ENCODE data around the gene ZNF333. TPM values are rescaled to one million over a fixed set of nuclear protein-coding genes. Genes with fewer than 3 reads are reported as not detected.

Gene ZNF333
- total and polyA plus RNA-seq, 2 of the 4 experiments (the other 2 are of a cell fraction): 9.8 to 15.1 TPM

DNA sequence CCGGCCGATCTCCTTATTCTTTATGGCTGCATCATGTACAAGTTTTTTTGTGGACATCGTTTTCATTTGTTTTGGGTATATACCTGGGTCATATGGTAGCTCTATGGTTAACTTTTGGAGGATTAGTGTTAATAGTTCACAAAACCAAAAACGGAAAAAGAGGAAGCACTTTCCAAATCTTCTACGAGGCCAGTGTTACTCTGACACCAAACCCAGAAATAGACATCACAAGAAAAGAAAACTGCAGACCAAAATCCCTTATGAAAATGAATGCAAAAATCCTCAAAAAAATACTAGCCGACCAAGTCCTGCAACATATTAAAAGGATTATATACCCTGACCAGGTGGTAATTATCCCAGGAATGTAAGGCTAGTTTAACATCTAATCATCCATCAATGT is 58.8 kb downstream of the ZNF333 start:
- H3K23ac ChIP-seq (ENCODE audit: low read depth, low read length): no peak overlapping the region
- BruUV-seq (replicated peaks): no TSS peak
- no peak overlapping the region for H3K4ac ChIP-seq (ENCODE audit: low read depth, low read length)
- no peak overlapping the region for H3K4me2 ChIP-seq (ENCODE audit: low read depth, low read length)
- TF ChIP-seq MAZ (IDR thresholded peaks at IDR 0.05; ENCODE audit: borderline replicate concordance, low read depth, low read length): no peak
- no peak for TF ChIP-seq CHD1 (IDR thresholded peaks at IDR 0.05; ENCODE audit: low read depth, low read length)
- TF ChIP-seq POLR2A (IDR thresholded peaks at IDR 0.05; ENCODE audit: low read depth, low read length): no peak
- TF ChIP-seq BHLHE40 (IDR thresholded peaks at IDR 0.05; ENCODE audit: low read depth, low read length): no peak
- no peak for TF ChIP-seq MAFK (IDR thresholded peaks at IDR 0.05; ENCODE audit: low read depth, low read length)
- TF ChIP-seq, protein P1, sequence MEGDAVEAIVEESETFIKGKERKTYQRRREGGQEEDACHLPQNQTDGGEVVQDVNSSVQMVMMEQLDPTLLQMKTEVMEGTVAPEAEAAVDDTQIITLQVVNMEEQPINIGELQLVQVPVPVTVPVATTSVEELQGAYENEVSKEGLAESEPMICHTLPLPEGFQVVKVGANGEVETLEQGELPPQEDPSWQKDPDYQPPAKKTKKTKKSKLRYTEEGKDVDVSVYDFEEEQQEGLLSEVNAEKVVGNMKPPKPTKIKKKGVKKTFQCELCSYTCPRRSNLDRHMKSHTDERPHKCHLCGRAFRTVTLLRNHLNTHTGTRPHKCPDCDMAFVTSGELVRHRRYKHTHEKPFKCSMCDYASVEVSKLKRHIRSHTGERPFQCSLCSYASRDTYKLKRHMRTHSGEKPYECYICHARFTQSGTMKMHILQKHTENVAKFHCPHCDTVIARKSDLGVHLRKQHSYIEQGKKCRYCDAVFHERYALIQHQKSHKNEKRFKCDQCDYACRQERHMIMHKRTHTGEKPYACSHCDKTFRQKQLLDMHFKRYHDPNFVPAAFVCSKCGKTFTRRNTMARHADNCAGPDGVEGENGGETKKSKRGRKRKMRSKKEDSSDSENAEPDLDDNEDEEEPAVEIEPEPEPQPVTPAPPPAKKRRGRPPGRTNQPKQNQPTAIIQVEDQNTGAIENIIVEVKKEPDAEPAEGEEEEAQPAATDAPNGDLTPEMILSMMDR (conservative IDR thresholded peaks at IDR 0.05; ENCODE audit: low read depth, low read length): no peak
- TF ChIP-seq RCOR1 (IDR thresholded peaks at IDR 0.05; ENCODE audit: insufficient replicate concordance, low read length): no peak
- TF ChIP-seq MXI1 (IDR thresholded peaks at IDR 0.05; ENCODE audit: borderline replicate concordance, low read depth, low read length): no peak
- no peak for TF ChIP-seq FOS (IDR thresholded peaks at IDR 0.05; ENCODE audit: low read depth, low read length)
- TF ChIP-seq, protein P2, sequence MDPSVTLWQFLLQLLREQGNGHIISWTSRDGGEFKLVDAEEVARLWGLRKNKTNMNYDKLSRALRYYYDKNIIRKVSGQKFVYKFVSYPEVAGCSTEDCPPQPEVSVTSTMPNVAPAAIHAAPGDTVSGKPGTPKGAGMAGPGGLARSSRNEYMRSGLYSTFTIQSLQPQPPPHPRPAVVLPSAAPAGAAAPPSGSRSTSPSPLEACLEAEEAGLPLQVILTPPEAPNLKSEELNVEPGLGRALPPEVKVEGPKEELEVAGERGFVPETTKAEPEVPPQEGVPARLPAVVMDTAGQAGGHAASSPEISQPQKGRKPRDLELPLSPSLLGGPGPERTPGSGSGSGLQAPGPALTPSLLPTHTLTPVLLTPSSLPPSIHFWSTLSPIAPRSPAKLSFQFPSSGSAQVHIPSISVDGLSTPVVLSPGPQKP (IDR thresholded peaks at IDR 0.05; ENCODE audit: borderline replicate concordance, low read depth, low read length): no peak
- TF ChIP-seq, protein P3, sequence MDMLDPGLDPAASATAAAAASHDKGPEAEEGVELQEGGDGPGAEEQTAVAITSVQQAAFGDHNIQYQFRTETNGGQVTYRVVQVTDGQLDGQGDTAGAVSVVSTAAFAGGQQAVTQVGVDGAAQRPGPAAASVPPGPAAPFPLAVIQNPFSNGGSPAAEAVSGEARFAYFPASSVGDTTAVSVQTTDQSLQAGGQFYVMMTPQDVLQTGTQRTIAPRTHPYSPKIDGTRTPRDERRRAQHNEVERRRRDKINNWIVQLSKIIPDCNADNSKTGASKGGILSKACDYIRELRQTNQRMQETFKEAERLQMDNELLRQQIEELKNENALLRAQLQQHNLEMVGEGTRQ (IDR thresholded peaks at IDR 0.05; ENCODE audit: low read depth, low read length): no peak
- TF ChIP-seq RFX5 (IDR thresholded peaks at IDR 0.05; ENCODE audit: low read depth, low read length): no peak
- TF ChIP-seq NFE2L2 (IDR thresholded peaks at IDR 0.05; ENCODE audit: low read depth, low read length): no peak
- no peak for TF ChIP-seq RAD21 (IDR thresholded peaks at IDR 0.05; ENCODE audit: low read length)
- no peak overlapping the region for H4K91ac ChIP-seq (ENCODE audit: insufficient read depth, low read depth, low read length)
- no peak overlapping the region for H3K9ac ChIP-seq (ENCODE audit: low read depth, low read length)
- H3K27me3 ChIP-seq (ENCODE audit: control insufficient read depth, insufficient read depth, low read length): no peaks in the 10 kb centered on the region
- H3K4me3 ChIP-seq (ENCODE audit: insufficient read depth, low read depth, low read length): no peak overlapping the region
- H2AK5ac ChIP-seq (ENCODE audit: low read depth, low read length): no peak overlapping the region
- H3K4me1 ChIP-seq (ENCODE audit: control insufficient read depth, insufficient read depth, low read length): no peaks in the 10 kb centered on the region
- POLR2A ChIA-PET (ENCODE audit: unreplicated experiment): no interaction called here
- H2BK15ac ChIP-seq (ENCODE audit: low read depth, low read length): no peak overlapping the region
- H2AFZ ChIP-seq (replicated peaks; ENCODE audit: low read length, poor library complexity): no peak overlapping the region
- in situ Hi-C loops (cut with MboI; ENCODE audit: low sequenced_read_pairs) (no loop called here), dilution Hi-C loops (cut with HindIII; ENCODE audit: low sequenced_read_pairs, unreplicated experiment) (no loop called here), intact Hi-C loops (cut with micrococcal nuclease) (no loop called here)
- H4K20me1 ChIP-seq (ENCODE audit: insufficient read depth, low read length): no peaks in the 10 kb centered on the region
- ATAC-seq (ENCODE audit: low read depth) (no peak), DNase-seq (no peak)
- no peak overlapping the region for H4K5ac ChIP-seq (ENCODE audit: low read depth, low read length)
- peaks cover 10% of the 10 kb centered on the region; the same call in 1 of the 2 replicates for H3K9me3 ChIP-seq (ENCODE audit: control insufficient read depth, insufficient read depth, low read length)
- CTCF ChIA-PET: interaction anchor here (0.6 kb wide), 1 partner anchor 793 kb away, joined by 5 read pairs; no protein-coding TSS in a partner anchor
- no peak overlapping the region for H2BK120ac ChIP-seq (ENCODE audit: low read depth, low read length)
- no peaks in the 10 kb centered on the region for H3K79me1 ChIP-seq (ENCODE audit: low read depth in 1 of 2, low read length in 2 of 2)
- H3K27ac ChIP-seq (ENCODE audit: insufficient read depth, low read length): no peak overlapping the region
- no peak overlapping the region for H3K18ac ChIP-seq (ENCODE audit: low read depth, low read length)
- H3K9me1 ChIP-seq (ENCODE audit: insufficient read depth, low read length): no peaks in the 10 kb centered on the region
- WGBS, 2 experiments (ENCODE audit: extremely low coverage in 2 of 2, insufficient read length in 1 of 2): no CpG with 5 or more reads among the region's 6 CpGs
- no peak overlapping the region for H2AK9ac ChIP-seq (replicated peaks; ENCODE audit: low read depth, low read length, poor library complexity)
- H3K36me3 ChIP-seq (ENCODE audit: control insufficient read depth, insufficient read depth, low read length): no peaks in the 10 kb centered on the region
- H3K14ac ChIP-seq (replicated peaks; ENCODE audit: low read depth, low read length): no peak overlapping the region
- no peak overlapping the region for H3K56ac ChIP-seq (ENCODE audit: extremely low read depth, insufficient read depth, low read length)
- H4K8ac ChIP-seq (ENCODE audit: low read depth in 2 of 2, low read length in 2 of 2): no peak overlapping the region
- H2BK5ac ChIP-seq (ENCODE audit: low read depth, low read length, poor library complexity, severe bottlenecking): no peak overlapping the region
- no peak overlapping the region for H2BK20ac ChIP-seq (ENCODE audit: low read depth, low read length)

All from IMR-90 (cell line).